ENCODE measurements around the gene GSTO1. TPM values are rescaled to one million over a fixed set of nuclear protein-coding genes. Genes with fewer than 3 reads are reported as not detected.

Gene GSTO1
- total and polyA plus RNA-seq, 2 of the 13 experiments (the other 11 are each of a cell fraction or from before 2014, with no cell fraction given) = 228 to 300 TPM

DNA sequence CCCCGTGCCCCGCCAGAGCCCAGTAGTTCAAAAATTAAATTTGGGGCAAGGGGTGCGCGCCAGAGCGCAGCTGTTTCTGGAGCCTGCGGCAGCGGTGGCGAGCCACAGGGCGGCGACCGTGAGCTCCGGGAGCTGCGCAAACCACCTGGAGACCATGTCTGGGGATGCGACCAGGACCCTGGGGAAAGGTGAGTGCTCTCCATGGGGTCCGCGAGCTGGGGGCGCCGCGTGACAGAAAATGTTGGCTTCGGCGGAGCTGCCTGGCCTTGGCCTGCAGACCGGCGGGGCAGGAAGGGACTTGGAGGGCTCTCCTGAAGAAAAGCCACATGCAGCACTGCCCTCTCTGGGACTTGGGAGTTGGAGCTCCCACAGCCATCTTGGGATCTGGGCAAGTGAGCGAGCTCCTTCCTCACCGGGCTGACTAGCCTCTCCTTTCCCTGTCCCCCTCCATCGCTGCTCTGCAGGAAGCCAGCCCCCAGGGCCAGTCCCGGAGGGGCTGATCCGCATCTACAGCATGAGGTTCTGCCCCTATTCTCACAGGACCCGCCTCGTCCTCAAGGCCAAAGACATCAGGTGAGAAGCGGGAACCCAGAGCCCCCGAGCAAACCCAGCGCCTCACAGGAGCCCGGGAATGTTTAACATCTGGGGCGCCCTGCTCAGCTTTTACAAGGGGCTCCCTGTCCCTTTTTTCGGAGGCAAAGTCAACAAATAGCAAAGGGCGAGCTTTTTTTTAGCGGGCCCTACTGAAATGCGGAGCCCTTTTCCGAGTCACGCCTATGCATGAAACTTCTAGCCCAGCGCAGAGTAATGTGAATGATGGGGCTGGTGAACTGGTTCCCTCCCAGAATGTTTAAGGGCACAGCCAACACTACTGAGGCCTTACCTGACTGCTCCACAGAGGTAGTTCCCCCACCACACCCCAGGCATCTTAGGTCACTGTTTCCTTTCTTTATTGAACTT, 20.4 kb downstream of the GSTO1 start (continued):
- TF ChIP-seq, protein P1, sequence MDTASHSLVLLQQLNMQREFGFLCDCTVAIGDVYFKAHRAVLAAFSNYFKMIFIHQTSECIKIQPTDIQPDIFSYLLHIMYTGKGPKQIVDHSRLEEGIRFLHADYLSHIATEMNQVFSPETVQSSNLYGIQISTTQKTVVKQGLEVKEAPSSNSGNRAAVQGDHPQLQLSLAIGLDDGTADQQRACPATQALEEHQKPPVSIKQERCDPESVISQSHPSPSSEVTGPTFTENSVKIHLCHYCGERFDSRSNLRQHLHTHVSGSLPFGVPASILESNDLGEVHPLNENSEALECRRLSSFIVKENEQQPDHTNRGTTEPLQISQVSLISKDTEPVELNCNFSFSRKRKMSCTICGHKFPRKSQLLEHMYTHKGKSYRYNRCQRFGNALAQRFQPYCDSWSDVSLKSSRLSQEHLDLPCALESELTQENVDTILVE (CRISPR knock-in tag; IDR thresholded peaks at IDR 0.05) = no peak
- TF ChIP-seq NFIB (CRISPR knock-in tag; IDR thresholded peaks at IDR 0.05; ENCODE audit: borderline replicate concordance) = no peak
- TF ChIP-seq, protein P2, sequence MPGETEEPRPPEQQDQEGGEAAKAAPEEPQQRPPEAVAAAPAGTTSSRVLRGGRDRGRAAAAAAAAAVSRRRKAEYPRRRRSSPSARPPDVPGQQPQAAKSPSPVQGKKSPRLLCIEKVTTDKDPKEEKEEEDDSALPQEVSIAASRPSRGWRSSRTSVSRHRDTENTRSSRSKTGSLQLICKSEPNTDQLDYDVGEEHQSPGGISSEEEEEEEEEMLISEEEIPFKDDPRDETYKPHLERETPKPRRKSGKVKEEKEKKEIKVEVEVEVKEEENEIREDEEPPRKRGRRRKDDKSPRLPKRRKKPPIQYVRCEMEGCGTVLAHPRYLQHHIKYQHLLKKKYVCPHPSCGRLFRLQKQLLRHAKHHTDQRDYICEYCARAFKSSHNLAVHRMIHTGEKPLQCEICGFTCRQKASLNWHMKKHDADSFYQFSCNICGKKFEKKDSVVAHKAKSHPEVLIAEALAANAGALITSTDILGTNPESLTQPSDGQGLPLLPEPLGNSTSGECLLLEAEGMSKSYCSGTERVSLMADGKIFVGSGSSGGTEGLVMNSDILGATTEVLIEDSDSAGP (CRISPR knock-in tag; IDR thresholded peaks at IDR 0.05; ENCODE audit: borderline replicate concordance) = peak; percentile 77; the same call in 1 of the 2 replicates
- no peak for TF ChIP-seq ZNF354B (CRISPR knock-in tag; IDR thresholded peaks at IDR 0.05)
- TF ChIP-seq SKI (IDR thresholded peaks at IDR 0.05; ENCODE audit: partially characterized antibody) = no peak
- TF ChIP-seq TP53 (CRISPR knock-in tag; conservative IDR thresholded peaks at IDR 0.05) = no peak
- TF ChIP-seq JDP2 (CRISPR knock-in tag; IDR thresholded peaks at IDR 0.05; ENCODE audit: borderline replicate concordance) = no peak
- no peak for TF ChIP-seq NR3C1 (CRISPR knock-in tag; IDR thresholded peaks at IDR 0.05)
- TF ChIP-seq, protein P3, sequence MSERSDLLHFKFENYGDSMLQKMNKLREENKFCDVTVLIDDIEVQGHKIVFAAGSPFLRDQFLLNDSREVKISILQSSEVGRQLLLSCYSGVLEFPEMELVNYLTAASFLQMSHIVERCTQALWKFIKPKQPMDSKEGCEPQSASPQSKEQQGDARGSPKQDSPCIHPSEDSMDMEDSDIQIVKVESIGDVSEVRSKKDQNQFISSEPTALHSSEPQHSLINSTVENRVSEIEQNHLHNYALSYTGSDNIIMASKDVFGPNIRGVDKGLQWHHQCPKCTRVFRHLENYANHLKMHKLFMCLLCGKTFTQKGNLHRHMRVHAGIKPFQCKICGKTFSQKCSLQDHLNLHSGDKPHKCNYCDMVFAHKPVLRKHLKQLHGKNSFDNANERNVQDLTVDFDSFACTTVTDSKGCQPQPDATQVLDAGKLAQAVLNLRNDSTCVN (CRISPR knock-in tag; IDR thresholded peaks at IDR 0.05; ENCODE audit: borderline replicate concordance) = no peak; the same call in 1 of the 2 replicates
- TF ChIP-seq, protein P4, sequence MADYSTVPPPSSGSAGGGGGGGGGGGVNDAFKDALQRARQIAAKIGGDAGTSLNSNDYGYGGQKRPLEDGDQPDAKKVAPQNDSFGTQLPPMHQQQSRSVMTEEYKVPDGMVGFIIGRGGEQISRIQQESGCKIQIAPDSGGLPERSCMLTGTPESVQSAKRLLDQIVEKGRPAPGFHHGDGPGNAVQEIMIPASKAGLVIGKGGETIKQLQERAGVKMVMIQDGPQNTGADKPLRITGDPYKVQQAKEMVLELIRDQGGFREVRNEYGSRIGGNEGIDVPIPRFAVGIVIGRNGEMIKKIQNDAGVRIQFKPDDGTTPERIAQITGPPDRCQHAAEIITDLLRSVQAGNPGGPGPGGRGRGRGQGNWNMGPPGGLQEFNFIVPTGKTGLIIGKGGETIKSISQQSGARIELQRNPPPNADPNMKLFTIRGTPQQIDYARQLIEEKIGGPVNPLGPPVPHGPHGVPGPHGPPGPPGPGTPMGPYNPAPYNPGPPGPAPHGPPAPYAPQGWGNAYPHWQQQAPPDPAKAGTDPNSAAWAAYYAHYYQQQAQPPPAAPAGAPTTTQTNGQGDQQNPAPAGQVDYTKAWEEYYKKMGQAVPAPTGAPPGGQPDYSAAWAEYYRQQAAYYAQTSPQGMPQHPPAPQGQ (CRISPR knock-in tag; IDR thresholded peaks at IDR 0.05; ENCODE audit: borderline replicate concordance) = no peak
- TF ChIP-seq ZNF274 (CRISPR knock-in tag; IDR thresholded peaks at IDR 0.05) = 0 out of 2 replicates have a peak, but pooled peaks have one; percentile 20
- no peak for TF ChIP-seq ASH2L (IDR thresholded peaks at IDR 0.05; ENCODE audit: insufficient read length, low read depth, low read length)
- no peak for TF ChIP-seq ETV5 (CRISPR knock-in tag; IDR thresholded peaks at IDR 0.05; ENCODE audit: borderline replicate concordance)
- peak; percentile 81; the same call in 1 of the 2 replicates for TF ChIP-seq ZNF839 (CRISPR knock-in tag; IDR thresholded peaks at IDR 0.05; ENCODE audit: borderline replicate concordance)
- TF ChIP-seq SIX1 (CRISPR knock-in tag; IDR thresholded peaks at IDR 0.05; ENCODE audit: borderline replicate concordance) = no peak
- TF ChIP-seq, protein P5, sequence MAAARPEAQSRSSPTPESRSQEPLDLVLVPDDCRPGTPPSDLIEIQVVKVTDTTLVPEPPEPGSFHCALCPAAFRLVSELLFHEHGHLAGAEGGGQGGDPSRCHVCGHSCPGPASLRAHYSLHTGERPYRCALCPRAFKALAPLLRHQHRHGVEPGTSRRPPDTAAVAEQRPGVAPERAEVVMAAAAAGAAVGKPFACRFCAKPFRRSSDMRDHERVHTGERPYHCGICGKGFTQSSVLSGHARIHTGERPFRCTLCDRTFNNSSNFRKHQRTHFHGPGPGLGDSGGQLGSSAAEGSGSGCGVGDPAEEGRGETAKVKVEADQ (CRISPR knock-in tag; IDR thresholded peaks at IDR 0.05; ENCODE audit: borderline replicate concordance) = no peak
- TF ChIP-seq SCMH1 (CRISPR knock-in tag; IDR thresholded peaks at IDR 0.05; ENCODE audit: borderline replicate concordance) = no peak
- TF ChIP-seq ELF4 (CRISPR knock-in tag; IDR thresholded peaks at IDR 0.05; ENCODE audit: borderline replicate concordance) = no peak
- TF ChIP-seq POLR2AphosphoS2 (IDR thresholded peaks at IDR 0.05; ENCODE audit: low read depth, low read length) = no peak
- no peak for TF ChIP-seq ZNF17 (CRISPR knock-in tag; IDR thresholded peaks at IDR 0.05)
- no peak for TF ChIP-seq KLF9 (CRISPR knock-in tag; IDR thresholded peaks at IDR 0.05; ENCODE audit: low read depth)

All from HepG2 (cell line).